Transverse colon (tissue), 4 donors: ENCODE results near the gene RHOB. TPM values are rescaled to one million over a fixed set of nuclear protein-coding genes. Genes with fewer than 3 reads are reported as not detected.

Experiments
- DNase-seq: peaks from one replicate; pipeline ENCODE4 v3.0.0-alpha.2; 2019
- H3K27ac ChIP-seq, 4 donors: fragments of 200-600 bp; sonication (generic); 2 replicates each; pipeline ENCODE4 v1.5.1; 2016 to 2018; ENCODE audit warnings: inconsistent platforms in 4 of 4
- H3K27me3 ChIP-seq: fragments of 200-600 bp; sonication (generic); 2 replicates; pipeline ENCODE4 v1.5.1; 2017; ENCODE audit warnings: inconsistent platforms
- H3K36me3 ChIP-seq, 4 donors: fragments of 200-600 bp; sonication (generic); 2 replicates each; pipeline ENCODE4 v1.5.1; 2017 to 2019; ENCODE audit warnings: inconsistent platforms in 4 of 4
- H3K4me1 ChIP-seq, 4 donors: fragments of 200-600 bp; sonication (generic); 2 replicates each; pipeline ENCODE4 v1.5.1; 2017 to 2020; ENCODE audit warnings: inconsistent platforms in 4 of 4
- H3K4me3 ChIP-seq, 4 donors: fragments of 200-600 bp; sonication (generic); 1 replicate in 1 of 4; 2 replicates in 3 of 4; pipeline versions ENCODE4 v1.5.1 to v1.6.1; 2017 to 2019; ENCODE audit warnings: inconsistent platforms in 4 of 4
- H3K9me3 ChIP-seq, 2 donors: fragments of 200-600 bp; sonication (generic); 2 replicates each; pipeline ENCODE4 v1.5.1; 2017 to 2019; ENCODE audit warnings: inconsistent platforms in 2 of 2
- EP300 ChIP-seq: sonication (generic); formaldehyde crosslinking; IDR thresholded peaks from one replicate; pipeline ENCODE4 v1.6.1; 2017; ENCODE audit warnings: antibody characterized with exemption, low read depth
- POLR2A ChIP-seq: fragments of 450-650 bp; IDR thresholded peaks from one replicate; pipeline ENCODE4 v1.6.1; 2016; ENCODE audit warnings: antibody characterized with exemption, mild to moderate bottlenecking, moderate library complexity
- POLR2AphosphoS5 ChIP-seq, 3 donors: sonication (generic); formaldehyde crosslinking; IDR thresholded peaks; one replicate each; pipeline ENCODE4 v1.6.1; 2016; ENCODE audit warnings: antibody characterized with exemption in 3 of 3
- WGBS, 2 donors: methylation state at CpG; one replicate each; pipeline ENCODE4 v1.1.5; 2018; ENCODE audit warnings: low coverage in 1 of 2; 5-methylcytosine and 5-hydroxymethylcytosine counted together
- in situ Hi-C, 4 donors: fragments of 200-750 bp; cut with MboI; loops; one replicate each; pipeline versions ENCODE4 v1.15.0 to v1.15.1; 2017; ENCODE audit warnings: low sequenced_read_pairs in 3 of 4, low pct_ligation_motif_present in 1 of 4, low pct_unique_long_range_greater_than_20kb in 1 of 4
- intact Hi-C: fragments of 100-400 bp; cut with DNase I; formaldehyde crosslinking; loops from one replicate; pipeline ENCODE4 v1.15.1; 2023; ENCODE audit warnings: low total_unique reads
- total RNA-seq, 4 donors: library from RNA; depleted of rRNA; stranded (reverse); fragments of >200 nt; gene quantifications; one replicate each; pipeline ENCODE4 v1.1.0, GENCODE V29; 2016
- TF ChIP-seq, protein P1 (sequence below), 5 experiments: fragments of 200-600 bp in 3 of 5; fragments of 450-650 bp in 2 of 5; sonication (generic) in 3 of 5; IDR thresholded peaks; 1 replicate in 2 of 5; 2 replicates in 3 of 5; pipeline ENCODE4 v1.5.1; 2016 to 2017; ENCODE audit warnings: antibody characterized with exemption in 5 of 5, inconsistent platforms in 3 of 5, mild to moderate bottlenecking in 2 of 5, moderate library complexity in 1 of 5

RHOB gene
- total RNA-seq, 4 donors from 2014 or later: 360 to 732 (median 532) TPM

DNA sequence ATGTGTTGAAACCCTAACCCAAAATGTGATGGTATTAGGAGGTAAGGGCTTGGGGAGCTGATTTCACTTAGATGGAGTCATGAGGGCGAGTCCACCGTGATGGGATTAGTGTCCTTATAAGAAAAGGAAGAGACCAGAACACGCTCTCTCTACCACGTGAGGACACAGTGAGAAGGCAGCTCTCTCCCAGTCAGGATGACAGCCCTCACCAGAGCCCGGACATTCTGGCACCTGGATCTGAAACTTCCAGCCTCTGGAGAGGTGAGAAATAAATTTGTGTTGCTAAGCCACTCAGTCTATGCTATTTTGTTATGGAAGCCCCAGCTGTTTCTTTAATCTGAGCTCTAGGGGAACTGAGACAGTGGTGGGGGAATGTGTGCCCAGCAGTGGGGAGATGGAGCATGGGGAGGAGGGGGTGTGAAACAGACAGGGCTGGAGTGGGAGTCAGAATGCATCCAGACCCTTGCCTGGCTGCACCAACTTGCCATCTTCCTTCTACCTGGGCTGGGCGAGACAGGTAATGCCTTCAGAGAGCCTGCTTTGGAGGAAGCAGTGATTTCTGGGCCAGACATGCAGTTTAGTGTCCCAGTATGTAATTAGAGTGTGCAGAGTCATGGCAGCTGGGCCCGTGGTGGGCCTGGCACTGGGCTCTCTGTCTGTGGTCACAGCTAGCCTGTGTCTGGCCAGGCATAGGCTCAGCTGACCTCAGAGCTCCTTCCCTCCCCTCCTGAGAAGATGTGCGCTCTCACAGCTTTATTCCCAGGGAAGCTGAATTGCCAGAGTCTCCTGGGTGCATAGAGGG lies 38.1 kb downstream of the RHOB start:
- Histone ChIP-seq H3K27me3 (no peaks in the 10 kb centered on the region), H3K4me1 (peaks cover 0 to 21% (median 6%) of the 10 kb centered on the region in 4 donors), H3K27ac (no peak overlapping the region), H3K36me3 (no peaks in the 10 kb centered on the region), H3K4me3 (no peak overlapping the region), H3K9me3 (no peaks in the 10 kb centered on the region)
- in situ Hi-C loops (no loop called here), intact Hi-C loops (no loop called here)
- WGBS, 2 donors: 80 to 85% methylated on average over 1 to 8 of the region's 8 CpGs
- TF ChIP-seq EP300 (no peak), POLR2A (no peak), POLR2AphosphoS5 (IDR thresholded peaks at IDR 0.05) (no peak)
- TF ChIP-seq, protein P1, sequence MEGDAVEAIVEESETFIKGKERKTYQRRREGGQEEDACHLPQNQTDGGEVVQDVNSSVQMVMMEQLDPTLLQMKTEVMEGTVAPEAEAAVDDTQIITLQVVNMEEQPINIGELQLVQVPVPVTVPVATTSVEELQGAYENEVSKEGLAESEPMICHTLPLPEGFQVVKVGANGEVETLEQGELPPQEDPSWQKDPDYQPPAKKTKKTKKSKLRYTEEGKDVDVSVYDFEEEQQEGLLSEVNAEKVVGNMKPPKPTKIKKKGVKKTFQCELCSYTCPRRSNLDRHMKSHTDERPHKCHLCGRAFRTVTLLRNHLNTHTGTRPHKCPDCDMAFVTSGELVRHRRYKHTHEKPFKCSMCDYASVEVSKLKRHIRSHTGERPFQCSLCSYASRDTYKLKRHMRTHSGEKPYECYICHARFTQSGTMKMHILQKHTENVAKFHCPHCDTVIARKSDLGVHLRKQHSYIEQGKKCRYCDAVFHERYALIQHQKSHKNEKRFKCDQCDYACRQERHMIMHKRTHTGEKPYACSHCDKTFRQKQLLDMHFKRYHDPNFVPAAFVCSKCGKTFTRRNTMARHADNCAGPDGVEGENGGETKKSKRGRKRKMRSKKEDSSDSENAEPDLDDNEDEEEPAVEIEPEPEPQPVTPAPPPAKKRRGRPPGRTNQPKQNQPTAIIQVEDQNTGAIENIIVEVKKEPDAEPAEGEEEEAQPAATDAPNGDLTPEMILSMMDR (IDR thresholded peaks at IDR 0.05): no peak
- no peak for DNase-seq

DNA sequence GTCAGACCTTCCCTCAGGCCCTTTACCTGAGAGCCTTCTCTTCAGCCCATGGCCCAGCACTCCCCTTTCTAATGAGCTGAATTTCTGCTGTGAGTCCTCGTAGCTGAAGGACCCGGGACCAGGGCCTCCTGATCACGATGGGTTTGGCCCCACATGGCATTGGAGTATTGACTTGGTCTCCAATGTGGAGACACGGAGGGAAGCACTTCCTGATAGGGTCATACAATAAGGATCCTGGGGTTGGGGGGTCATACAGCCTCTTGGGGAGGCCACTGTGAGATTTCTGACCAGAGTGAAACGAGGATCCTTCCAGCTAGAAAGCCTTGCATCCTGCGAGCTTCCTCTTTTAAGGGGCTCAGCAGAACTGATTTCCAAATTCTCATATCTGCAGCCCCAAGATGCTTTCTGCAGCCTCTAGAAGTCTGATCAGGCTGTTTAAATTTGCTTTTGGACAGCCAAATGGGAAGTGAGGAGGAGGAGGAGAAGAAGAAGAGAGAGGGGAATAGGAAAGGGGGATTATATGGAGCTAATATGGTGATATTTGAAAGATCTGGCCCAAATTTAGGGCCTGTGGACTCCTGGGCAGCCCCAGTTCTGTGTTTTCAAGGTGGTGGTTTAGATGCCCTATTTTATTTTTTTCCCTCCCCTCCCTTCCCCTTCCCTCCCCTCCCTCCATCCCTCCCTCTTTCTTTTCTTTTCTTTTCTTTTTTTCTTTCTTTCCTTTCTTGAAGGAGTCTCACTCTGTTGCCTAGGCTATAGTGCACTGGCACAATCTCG lies 38.9 kb downstream of the RHOB start:
- WGBS, 2 donors: 88% methylated on average over 7 of the region's 7 CpGs; no CpG with 5 or more reads in 1 of the 2 donors
- no peak for TF ChIP-seq EP300
- TF ChIP-seq POLR2A: no peak
- TF ChIP-seq, protein P1 (IDR thresholded peaks at IDR 0.05): no peak
- no peak for TF ChIP-seq POLR2AphosphoS5 (IDR thresholded peaks at IDR 0.05)
- in situ Hi-C loops: no loop called here
- Histone ChIP-seq H3K4me3 (no peak overlapping the region), H3K27me3 (no peaks in the 10 kb centered on the region), H3K27ac (no peak overlapping the region), H3K36me3 (no peaks in the 10 kb centered on the region), H3K4me1 (peaks cover 0 to 22% (median 6%) of the 10 kb centered on the region in 4 donors), H3K9me3 (no peaks in the 10 kb centered on the region)
- intact Hi-C loops: no loop called here
- DNase-seq: no peak

DNA sequence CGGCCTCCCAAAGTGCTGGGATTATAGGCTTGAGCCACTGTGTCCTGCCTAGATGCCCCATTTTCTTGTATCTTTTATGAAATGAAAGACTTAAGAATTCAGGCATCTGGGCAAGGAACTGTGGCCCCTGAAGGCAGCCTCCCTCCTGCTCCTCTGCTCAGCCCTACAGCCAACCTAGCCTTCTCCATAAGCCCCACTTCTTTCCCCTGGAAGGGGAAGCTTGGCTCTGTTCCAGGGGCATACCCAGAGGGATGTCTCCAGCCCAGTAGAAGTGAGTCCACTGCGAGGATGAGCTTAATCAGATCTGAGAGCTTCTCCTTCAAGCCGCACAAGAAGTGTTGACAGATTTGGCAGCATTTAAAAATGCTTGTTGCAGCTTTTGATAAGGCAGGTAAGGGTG lies 39.7 kb downstream of the RHOB start:
- no peak for DNase-seq

DNA sequence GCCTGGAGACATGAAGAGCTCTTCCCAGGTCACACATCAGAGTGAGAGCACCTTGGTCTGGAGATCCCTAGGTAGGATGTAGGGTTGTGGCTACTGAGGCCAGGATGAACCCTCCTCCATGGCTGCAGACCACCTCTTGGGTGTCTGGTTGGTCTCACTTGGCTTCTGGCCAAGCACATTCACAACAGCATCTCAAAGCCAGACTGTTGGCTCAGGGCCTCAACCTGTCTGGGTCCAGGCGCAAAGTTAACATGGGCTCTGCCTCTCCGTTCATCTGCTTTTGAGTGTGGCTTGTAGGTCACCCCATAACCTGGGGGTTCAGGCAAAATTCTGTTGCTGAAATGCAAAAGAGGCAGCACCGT lies 40.1 kb downstream of the RHOB start:
- Histone ChIP-seq H3K4me1 (peaks cover 0 to 27% (median 6%) of the 10 kb centered on the region in 4 donors), H3K4me3 (no peak overlapping the region), H3K27ac (no peak overlapping the region), H3K9me3 (no peaks in the 10 kb centered on the region), H3K36me3 (no peaks in the 10 kb centered on the region), H3K27me3 (no peaks in the 10 kb centered on the region)
- 98% methylated on average over 3 of the region's 3 CpGs; no CpG with 5 or more reads in 1 of the 2 donors for WGBS, 2 donors
- intact Hi-C loops: no loop called here
- in situ Hi-C loops: no loop called here
- TF ChIP-seq POLR2AphosphoS5 (IDR thresholded peaks at IDR 0.05): no peak
- no peak for TF ChIP-seq POLR2A
- TF ChIP-seq EP300: no peak
- TF ChIP-seq, protein P1 (IDR thresholded peaks at IDR 0.05): no peak
- no peak for DNase-seq

More for the DNA sequence above, 39.7 kb downstream of the RHOB start:
- no peak overlapping the region for H3K27ac ChIP-seq
- 87 to 90% methylated on average over 2 of the region's 3 CpGs for WGBS, 2 donors
- TF ChIP-seq, protein P1 (IDR thresholded peaks at IDR 0.05): no peak
- TF ChIP-seq EP300: no peak
- TF ChIP-seq POLR2AphosphoS5 (IDR thresholded peaks at IDR 0.05): no peak
- TF ChIP-seq POLR2A: no peak
- H3K4me1 ChIP-seq: peaks cover 0 to 22% (median 6%) of the 10 kb centered on the region in 4 donors
- intact Hi-C loops: no loop called here
- H3K9me3 ChIP-seq: no peaks in the 10 kb centered on the region
- H3K36me3 ChIP-seq: no peaks in the 10 kb centered on the region
- in situ Hi-C loops: no loop called here
- no peaks in the 10 kb centered on the region for H3K27me3 ChIP-seq
- no peak overlapping the region for H3K4me3 ChIP-seq
